Thymus (tissue), 11 donors: ENCODE measurements around the gene NUP42. TPM values are rescaled to one million over a fixed set of nuclear protein-coding genes. Genes with fewer than 3 reads are reported as not detected.
A peak's percentile ranks its signal among the peaks of the same experiment; 100 is the strongest.

ENCODE experiments used
- DNase-seq, 9 donors: peaks; one replicate each; pipeline ENCODE4 v3.0.0-alpha.2; 2013; ENCODE audit warnings: low spot score in 9 of 9, low read depth in 6 of 9, missing footprints in 1 of 9
- H3K27ac ChIP-seq, 2 donors: one replicate each; pipeline ENCODE4 v1.5.1; 2013; ENCODE audit warnings: control low read depth in 1 of 2, low read depth in 1 of 2, low read length in 1 of 2, mild to moderate bottlenecking in 1 of 2, moderate library complexity in 1 of 2
- H3K27me3 ChIP-seq, 2 donors: one replicate each; pipeline ENCODE4 v1.5.1; 2013; ENCODE audit warnings: low read length in 1 of 2; ENCODE audit not compliant: control insufficient read depth in 2 of 2, insufficient read depth in 1 of 2
- H3K36me3 ChIP-seq, 2 donors: one replicate each; pipeline ENCODE4 v1.5.1; 2013; ENCODE audit warnings: low read length in 1 of 2, mild to moderate bottlenecking in 1 of 2, moderate library complexity in 1 of 2; ENCODE audit not compliant: control insufficient read depth in 2 of 2, insufficient read depth in 2 of 2
- H3K4me1 ChIP-seq, 2 donors: one replicate each; pipeline ENCODE4 v1.5.1; 2013; ENCODE audit warnings: low read length in 2 of 2; ENCODE audit not compliant: control insufficient read depth in 2 of 2, insufficient read depth in 2 of 2
- H3K4me3 ChIP-seq, 2 donors: one replicate each; pipeline ENCODE4 v1.5.1; 2013; ENCODE audit warnings: low read length in 2 of 2, control low read depth in 1 of 2, mild to moderate bottlenecking in 1 of 2
- H3K9me3 ChIP-seq, 2 donors: one replicate each; pipeline ENCODE4 v1.5.1; 2013; ENCODE audit warnings: low read length in 1 of 2, mild to moderate bottlenecking in 1 of 2; ENCODE audit not compliant: control insufficient read depth in 2 of 2, insufficient read depth in 1 of 2
- WGBS: extraction: QIAGEN DNeasy Blood & Tissue Kit; methylation state at CpG from one replicate; pipeline ENCODE4 v1.1.7; 2013; 5-methylcytosine and 5-hydroxymethylcytosine counted together
- polyA plus RNA-seq: library from polyadenylated mRNA; stranded (reverse); fragments of 200-250 nt; gene quantifications from one replicate; pipeline ENCODE4 v1.2.3, GENCODE V29; 2013
- total RNA-seq: library from RNA; stranded (reverse); fragments of 120-200 nt; gene quantifications from one replicate; pipeline ENCODE4 v1.2.4, GENCODE V29; 2013
- donor health status: healthy.

The NUP42 gene
- total and polyA plus RNA-seq, 2 donors, result 52.0 to 53.8 TPM

DNA sequence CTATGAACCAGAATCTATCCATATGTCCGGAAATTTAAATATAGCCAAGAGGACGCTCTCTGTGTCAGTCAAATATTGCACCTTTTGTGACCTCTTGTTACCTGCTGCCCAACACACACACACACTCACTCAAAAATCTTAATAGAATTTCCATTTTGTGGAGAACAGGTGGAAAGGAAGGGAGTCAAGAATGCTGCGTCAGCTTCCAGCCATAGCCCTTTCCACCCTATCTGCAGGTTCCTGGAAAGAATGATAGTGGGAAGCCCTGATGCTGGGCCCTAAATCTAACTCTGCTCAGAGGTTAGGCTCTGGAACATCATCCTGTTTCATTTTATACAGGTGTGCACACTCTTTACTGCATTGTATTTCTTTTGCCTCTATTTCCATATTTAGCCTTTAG is 55.2 kb downstream of the NUP42 start:
- no peak for DNase-seq
- H3K9me3 ChIP-seq, result no peaks in the 10 kb centered on the region
- 96% methylated on average over 3 of the region's 3 CpGs for WGBS

DNA sequence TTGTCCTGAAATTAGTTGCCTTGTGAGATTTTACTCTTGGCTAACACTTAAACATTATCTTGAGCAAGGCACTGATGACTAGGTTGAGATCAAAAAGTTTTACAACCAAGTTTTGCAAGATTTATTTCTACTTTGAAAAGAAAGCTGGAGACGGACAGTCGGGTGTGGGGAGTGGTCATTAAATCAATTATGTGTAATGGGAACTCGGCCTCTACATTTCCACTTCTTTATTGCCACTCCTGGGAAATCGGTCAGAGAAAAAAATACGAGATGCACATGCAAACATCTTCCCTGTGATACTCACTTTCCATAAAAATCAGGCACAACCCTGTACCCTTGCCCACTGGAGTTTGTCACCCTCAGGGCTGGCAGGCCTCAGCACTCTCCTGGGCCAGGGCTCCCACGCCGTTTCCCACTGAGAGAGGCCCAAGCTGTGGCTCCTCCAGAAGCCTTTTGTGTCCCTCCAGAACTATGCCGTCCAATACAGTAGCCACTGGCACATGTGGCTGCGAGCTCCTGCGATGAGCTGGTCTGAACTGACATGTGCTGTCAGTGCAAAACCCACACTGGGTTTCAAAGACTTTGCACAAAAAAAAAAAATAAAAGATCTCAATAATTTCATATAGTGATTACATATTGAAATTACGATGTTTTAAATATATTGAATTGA is 57.3 kb downstream of the NUP42 start:
- WGBS, result 97% methylated on average over 11 of the region's 11 CpGs
- no peak for DNase-seq
- Histone ChIP-seq H3K4me3 (no peak overlapping the region), H3K4me1 (peaks cover 0 to 3% of the 10 kb centered on the region in 2 donors), H3K27ac (no peak overlapping the region), H3K27me3 (peaks cover 0 to 2% of the 10 kb centered on the region in 2 donors), H3K36me3 (no peaks in the 10 kb centered on the region), H3K9me3 (no peaks in the 10 kb centered on the region)

More for the DNA sequence above, 55.2 kb downstream of the NUP42 start:
- H3K4me3 ChIP-seq, result no peak overlapping the region
- H3K4me1 ChIP-seq, result no peaks in the 10 kb centered on the region
- no peak overlapping the region for H3K27ac ChIP-seq
- no peaks in the 10 kb centered on the region for H3K27me3 ChIP-seq
- no peaks in the 10 kb centered on the region for H3K36me3 ChIP-seq

DNA sequence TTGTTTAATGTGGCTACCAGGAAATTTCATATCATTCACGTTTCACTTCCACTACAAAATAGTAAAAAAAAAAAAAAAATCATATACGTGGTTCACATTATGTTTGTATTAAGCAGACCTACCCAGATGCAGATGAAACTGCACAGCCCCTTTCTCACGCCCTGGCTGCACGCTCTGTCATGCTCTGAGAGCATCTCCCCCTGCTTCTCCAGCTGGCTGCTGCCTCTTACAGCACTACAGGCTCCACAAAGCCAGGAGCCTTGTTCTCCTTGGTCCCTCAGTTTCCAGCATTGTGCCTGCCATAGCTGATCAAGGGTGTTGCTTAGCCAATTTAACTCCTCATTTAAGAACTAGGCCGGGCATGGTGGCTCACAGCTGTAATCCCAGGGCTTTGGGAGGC is 57.9 kb downstream of the NUP42 start:
- no peak for DNase-seq
- H3K27ac ChIP-seq, result no peak overlapping the region
- H3K4me3 ChIP-seq, result no peak overlapping the region
- H3K9me3 ChIP-seq, result no peaks in the 10 kb centered on the region
- no peaks in the 10 kb centered on the region for H3K36me3 ChIP-seq
- WGBS, result 93% methylated on average over 5 of the region's 5 CpGs
- H3K4me1 ChIP-seq, result peaks cover 0 to 3% of the 10 kb centered on the region in 2 donors
- H3K27me3 ChIP-seq, result peaks cover 0 to 2% of the 10 kb centered on the region in 2 donors

DNA sequence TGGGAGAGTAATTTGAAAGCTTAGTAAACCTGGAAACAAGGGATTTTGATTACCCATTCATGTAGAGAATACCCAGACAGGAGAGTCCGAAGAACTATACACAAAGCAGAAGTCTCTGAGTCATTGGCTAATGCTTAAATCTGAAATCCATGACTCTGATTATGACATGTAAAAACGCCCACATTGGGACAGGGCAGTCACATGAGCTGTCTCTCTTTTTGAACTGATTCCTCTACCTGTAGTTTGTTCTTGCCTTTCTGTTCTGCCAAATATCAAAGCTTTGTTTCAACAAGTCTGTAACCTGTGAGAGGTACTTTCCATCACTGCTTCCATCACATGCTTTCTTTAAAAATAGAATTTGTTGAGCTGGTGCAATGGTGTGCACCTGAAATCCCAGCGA is 60.5 kb downstream of the NUP42 start:
- peak in 1 of 9 donors; percentile 26 for DNase-seq
- H3K4me3 ChIP-seq, result no peak overlapping the region
- H3K36me3 ChIP-seq, result no peaks in the 10 kb centered on the region
- H3K4me1 ChIP-seq, result peaks cover 0 to 3% of the 10 kb centered on the region in 2 donors
- H3K9me3 ChIP-seq, result no peaks in the 10 kb centered on the region
- H3K27me3 ChIP-seq, result peaks cover 9 to 16% of the 10 kb centered on the region in 2 donors
- 90% methylated on average over 3 of the region's 3 CpGs for WGBS
- H3K27ac ChIP-seq, result peak overlapping the region in 1 of 2 donors; percentile 55

DNA sequence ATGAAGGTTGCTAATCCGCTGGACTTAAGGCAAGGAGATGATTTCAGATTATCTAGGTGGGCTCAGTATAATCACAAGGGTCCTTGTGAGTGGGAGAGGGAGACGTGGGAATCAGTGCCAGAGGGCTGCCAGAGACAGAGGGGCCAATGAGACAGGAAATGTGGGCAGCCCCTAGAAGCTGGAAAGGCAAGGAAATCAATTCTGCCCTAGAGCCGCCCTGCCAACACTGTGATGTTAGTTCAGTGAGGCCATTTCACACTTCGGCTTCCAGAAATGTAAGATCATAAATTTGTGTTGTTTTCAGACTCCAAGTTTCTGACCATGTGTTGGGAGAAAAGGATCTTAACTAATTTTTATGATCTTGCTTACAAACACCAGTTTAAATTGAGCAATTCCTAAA is 61.1 kb downstream of the NUP42 start:
- Histone ChIP-seq H3K27ac (peak overlapping the region; percentile 69 to 76), H3K4me1 (peaks cover 0 to 5% of the 10 kb centered on the region in 2 donors), H3K9me3 (no peaks in the 10 kb centered on the region), H3K27me3 (peaks cover 13 to 22% of the 10 kb centered on the region in 2 donors), H3K36me3 (no peaks in the 10 kb centered on the region), H3K4me3 (no peak overlapping the region)
- no peak for DNase-seq
- WGBS, result 94% methylated on average over 4 of the region's 4 CpGs

DNA sequence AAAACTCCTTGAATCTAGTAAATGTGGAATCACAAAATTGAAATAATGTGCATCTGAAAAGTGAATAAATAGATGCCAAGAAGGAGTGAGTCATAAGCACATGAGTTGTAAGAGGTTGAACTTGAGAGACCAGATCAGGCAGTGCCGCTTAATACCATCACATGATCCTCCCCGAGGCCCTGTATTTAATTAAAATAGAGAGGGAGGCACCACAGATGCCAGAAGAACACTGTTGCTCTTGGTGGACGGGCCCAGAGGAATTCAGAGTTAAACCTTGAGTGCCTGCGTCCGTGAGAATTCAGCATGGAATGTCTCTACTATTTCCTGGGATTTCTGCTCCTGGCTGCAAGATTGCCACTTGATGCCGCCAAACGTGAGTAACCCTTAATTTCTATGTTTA is 64.7 kb downstream of the NUP42 start, which contains the start of gene GPNMB:
GPNMB (plus strand) TSS at position 221 of the 400 bp plus-strand sequence; CDS start at position 304, 83 bp downstream.
- no peak for DNase-seq
- H3K27ac ChIP-seq, result peak within 1 kb of the TSS in 1 of 2 donors; percentile 13

DNA sequence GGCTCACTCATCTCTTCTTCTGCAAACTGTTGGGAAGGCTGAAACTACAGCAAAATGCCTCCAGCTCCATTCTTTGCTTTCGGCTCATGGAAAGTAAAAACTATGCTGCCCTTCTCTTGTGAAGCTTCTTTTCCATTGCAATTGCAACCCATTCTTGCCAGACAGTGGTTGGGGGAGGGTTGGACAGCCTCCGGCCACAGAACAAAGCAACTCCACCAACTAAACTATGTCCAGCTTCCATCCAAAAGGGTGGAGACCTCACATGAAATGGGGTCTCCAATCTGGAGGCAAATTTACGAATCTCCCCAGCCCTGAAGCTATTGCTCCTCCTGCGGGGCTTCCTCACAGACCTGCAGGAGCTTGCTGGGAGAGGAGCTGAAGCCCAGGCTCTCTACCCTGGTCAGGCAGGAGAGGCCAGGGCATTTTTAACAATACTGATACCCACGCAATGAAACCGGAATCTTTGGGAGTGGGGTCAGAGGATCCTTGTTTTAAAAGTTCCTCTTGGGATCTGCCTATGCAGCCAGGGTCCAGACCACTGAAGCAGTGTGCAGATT is 65.3 kb downstream of the NUP42 start:
- DNase-seq, result no peak
- peak overlapping the region in 1 of 2 donors; percentile 9 for H3K4me3 ChIP-seq
- H3K27me3 ChIP-seq, result peaks cover 22 to 41% of the 10 kb centered on the region in 2 donors
- H3K36me3 ChIP-seq, result no peaks in the 10 kb centered on the region
- peaks cover 0 to 6% of the 10 kb centered on the region in 2 donors for H3K4me1 ChIP-seq
- 91% methylated on average over 6 of the region's 6 CpGs for WGBS
- no peaks in the 10 kb centered on the region for H3K9me3 ChIP-seq
- H3K27ac ChIP-seq, result peak overlapping the region in 1 of 2 donors; percentile 13

More for the DNA sequence above, 64.7 kb downstream of the NUP42 start, which contains the start of gene GPNMB:
- WGBS, result 90% methylated on average over 7 of the region's 7 CpGs
- peaks cover 0 to 6% of the 10 kb centered on the region in 2 donors for H3K4me1 ChIP-seq
- no peaks in the 10 kb centered on the region for H3K36me3 ChIP-seq
- peaks cover 22 to 38% of the 10 kb centered on the region in 2 donors for H3K27me3 ChIP-seq
- peak within 1 kb of the TSS; percentile 9 to 21 for H3K4me3 ChIP-seq
- H3K9me3 ChIP-seq, result no peaks in the 10 kb centered on the region

DNA sequence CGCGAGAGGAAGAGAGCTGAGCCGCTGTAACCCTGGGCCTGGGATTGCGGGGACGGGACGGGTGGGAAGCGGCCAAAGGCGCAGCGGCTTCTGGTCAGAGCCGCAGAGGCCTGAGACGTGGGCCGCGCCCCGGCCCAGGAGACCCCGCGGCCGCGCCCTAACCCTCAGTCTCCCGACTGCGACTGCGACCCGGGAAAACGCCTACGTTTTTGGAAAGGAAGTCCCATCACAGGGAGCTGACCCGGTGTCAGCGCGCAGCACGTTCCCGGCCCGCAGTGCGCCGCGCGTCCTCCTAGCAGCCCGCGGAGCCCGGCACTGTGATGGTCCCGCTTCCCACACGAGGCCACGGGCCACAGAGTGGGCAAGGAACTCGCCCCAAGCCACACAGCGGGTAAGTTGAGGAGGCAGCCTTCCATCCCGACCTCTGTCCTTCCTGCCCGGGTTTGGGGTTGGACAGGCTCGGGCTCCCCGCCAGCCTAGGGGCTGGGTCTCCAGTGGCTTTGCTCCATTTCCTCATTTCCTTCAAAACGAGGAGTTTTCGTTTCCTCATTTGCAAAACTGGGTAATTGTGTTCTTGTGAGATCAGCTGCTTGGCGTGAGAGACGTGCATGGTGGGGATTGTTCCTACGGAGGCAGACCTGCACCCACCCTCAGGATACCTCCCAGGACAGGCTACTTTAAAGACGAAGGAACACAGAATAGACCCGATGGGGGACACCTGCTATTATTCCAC is 65.9 kb downstream of the NUP42 start:
- peak in 1 of 9 donors; percentile 16 for DNase-seq
- Histone ChIP-seq H3K27ac (peak overlapping the region in 1 of 2 donors; percentile 15), H3K4me1 (peaks cover 0 to 6% of the 10 kb centered on the region in 2 donors), H3K4me3 (peak overlapping the region; percentile 21 to 26), H3K36me3 (no peaks in the 10 kb centered on the region), H3K27me3 (peaks cover 22 to 41% of the 10 kb centered on the region in 2 donors), H3K9me3 (no peaks in the 10 kb centered on the region)
- 8% methylated on average over 53 of the region's 53 CpGs for WGBS

DNA sequence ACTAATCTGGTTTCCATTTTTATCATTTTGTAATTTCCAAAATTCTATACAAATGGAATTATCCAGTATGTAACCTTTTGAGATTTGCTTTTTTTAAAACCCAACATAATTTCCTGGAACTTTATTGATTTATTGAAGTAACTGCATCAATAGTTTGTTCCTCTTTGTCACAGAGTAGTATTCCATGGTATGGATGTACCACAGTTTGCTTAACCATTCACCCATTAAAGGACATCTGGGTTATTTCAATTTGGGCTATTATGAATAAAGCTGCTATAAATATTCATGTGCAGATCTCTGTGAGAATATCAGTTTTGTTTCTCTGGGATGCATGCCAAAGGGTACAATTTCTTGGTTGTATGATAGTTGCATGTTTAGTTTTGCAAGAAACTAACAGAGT is 67.6 kb downstream of the NUP42 start:
- Histone ChIP-seq H3K27me3 (peaks cover 22 to 40% of the 10 kb centered on the region in 2 donors), H3K9me3 (no peaks in the 10 kb centered on the region), H3K36me3 (no peaks in the 10 kb centered on the region), H3K4me1 (peaks cover 0 to 3% of the 10 kb centered on the region in 2 donors), H3K27ac (no peak overlapping the region), H3K4me3 (no peak overlapping the region)
- DNase-seq, result no peak
